GM21447 (cell line): ENCODE results near the gene INPP4A.

Source experiments
- ATAC-seq: cut with Tn5 transposase; IDR thresholded peaks from one replicate; pipeline ENCODE4 v1.9.1; 2021; ENCODE audit not compliant: unreplicated experiment

Gene INPP4A

GRCh38 chr2:98489486-98489885 is 44.8 kb downstream of the INPP4A start:
- no peak for ATAC-seq

GRCh38 chr2:98489971-98490962 is 45.6 kb downstream of the INPP4A start:
- no peak for ATAC-seq

GRCh38 chr2:98492441-98492840 is 47.8 kb downstream of the INPP4A start:
- ATAC-seq: no peak

- no peak for ATAC-seq
Measured at GRCh38 chr2:98494699-98495098, 50.0 kb downstream of the INPP4A start.

GRCh38 chr2:98496750-98497493 is 52.3 kb downstream of the INPP4A start:
- ATAC-seq: no peak

GRCh38 chr2:98498703-98499440 is 54.2 kb downstream of the INPP4A start:
- no peak for ATAC-seq

- no peak for ATAC-seq
Measured at GRCh38 chr2:98500561-98500960, 55.9 kb downstream of the INPP4A start.

GRCh38 chr2:98501223-98501622 is 56.6 kb downstream of the INPP4A start:
- ATAC-seq: no peak

- ATAC-seq: no peak
Measured at GRCh38 chr2:98501876-98502275, 57.2 kb downstream of the INPP4A start.

- ATAC-seq: no peak
Measured at GRCh38 chr2:98502556-98503335, 58.1 kb downstream of the INPP4A start.

GRCh38 chr2:98503481-98504105 is 58.9 kb downstream of the INPP4A start:
- no peak for ATAC-seq

- no peak for ATAC-seq
Measured at GRCh38 chr2:98504381-98505109, 59.9 kb downstream of the INPP4A start.

- no peak for ATAC-seq
Measured at GRCh38 chr2:98505311-98505808, 60.7 kb downstream of the INPP4A start.

GRCh38 chr2:98505971-98506664 is 61.5 kb downstream of the INPP4A start:
- ATAC-seq: no peak

GRCh38 chr2:98506881-98507280 is 62.2 kb downstream of the INPP4A start:
- ATAC-seq: no peak

- ATAC-seq: no peak
Measured at GRCh38 chr2:98507461-98507860, 62.8 kb downstream of the INPP4A start.

GRCh38 chr2:98507891-98508708 is 63.4 kb downstream of the INPP4A start:
- ATAC-seq: no peak

GRCh38 chr2:98508709-98509066 is 64.0 kb downstream of the INPP4A start:
- ATAC-seq: no peak
